ENCODE measurements around the gene TMTC4.

- TF ChIP-seq EZH2 (IDR thresholded peaks at IDR 0.05; ENCODE audit: low read length, unreplicated experiment) (no peak), CTCF (conservative IDR thresholded peaks at IDR 0.05; ENCODE audit: low read depth, low read length) (no peak)
Measured at GRCh38 chr13:100600915-100601314, 73.7 kb downstream of the TMTC4 start.

All from PC-3 (cell line).